Dermis blood vessel endothelial cell (primary cell): Measurements from ENCODE around the gene PCNX4. TPM values are rescaled to one million over a fixed set of nuclear protein-coding genes. Genes with fewer than 3 reads are reported as not detected.
A peak's percentile ranks its signal among the peaks of the same experiment; 100 is the strongest.
"Not testable (repeated sequence)": the region's sequence is repeated elsewhere in the genome, so short reads cannot be mapped to it uniquely, and the experiment has no call there.

ENCODE experiments used
- DNase-seq: peaks from one replicate; pipeline ENCODE4 v3.0.0; 2010
- total RNA-seq: library from RNA; depleted of rRNA; stranded (reverse); fragments of >200 nt; gene quantifications from 2 replicates; pipeline ENCODE4 v1.2.3, GENCODE V29; 2014

PCNX4 gene
- total RNA-seq: 87.1 and 87.8 TPM in 2 replicates

DNA sequence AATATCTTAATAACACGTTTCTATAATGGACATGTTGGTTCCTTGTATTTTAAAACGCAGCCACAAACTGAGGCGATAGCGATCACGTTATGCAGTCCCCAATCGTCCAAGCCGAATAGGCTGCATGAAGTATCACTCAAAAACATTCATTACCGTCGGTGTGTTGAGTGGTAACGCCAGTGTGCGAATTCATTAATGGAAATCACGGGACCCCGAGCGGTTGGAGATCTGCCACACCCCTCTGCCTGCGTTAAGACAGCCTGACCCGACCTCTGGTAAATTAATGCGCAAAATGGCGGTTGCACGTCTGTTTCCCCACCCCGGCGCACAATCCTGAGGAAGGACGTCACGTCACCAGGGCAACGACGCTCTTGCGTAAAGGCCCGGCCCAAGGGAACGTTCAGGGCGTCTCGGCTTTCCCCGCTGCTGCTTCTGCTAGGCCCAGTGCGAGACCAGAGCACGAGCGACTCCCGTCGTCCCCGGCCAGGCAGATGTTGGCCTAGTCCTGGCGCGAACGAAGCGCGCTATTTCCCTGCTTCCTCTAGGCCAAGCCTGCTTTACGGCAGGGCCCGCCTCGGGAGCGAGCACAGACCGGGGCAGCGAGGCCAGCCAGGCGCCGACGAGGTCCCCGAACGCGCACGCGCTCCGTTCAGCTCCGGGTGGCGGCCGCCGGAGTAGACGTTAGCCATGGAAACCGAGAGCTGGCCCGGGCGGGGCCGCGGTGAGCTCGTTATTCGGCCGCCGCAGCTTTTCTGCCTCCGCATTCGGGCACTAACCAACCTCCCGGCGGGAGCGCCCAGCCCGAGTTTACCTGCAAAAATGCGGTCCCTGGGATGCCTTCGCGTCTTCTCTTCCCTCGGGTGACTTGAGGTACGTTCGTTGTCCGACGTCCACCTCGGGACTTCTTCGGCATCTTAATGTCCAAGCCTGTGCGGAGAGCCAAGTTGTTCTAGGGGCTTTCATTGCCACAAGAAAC, at the start of gene PCNX4:
Gene PCNX4 (plus strand): TSS at position 374 of the 976 bp plus-strand sequence. CDS start 15,716 bp downstream, outside the sequence.
- DNase-seq: peak; percentile 100

DNA sequence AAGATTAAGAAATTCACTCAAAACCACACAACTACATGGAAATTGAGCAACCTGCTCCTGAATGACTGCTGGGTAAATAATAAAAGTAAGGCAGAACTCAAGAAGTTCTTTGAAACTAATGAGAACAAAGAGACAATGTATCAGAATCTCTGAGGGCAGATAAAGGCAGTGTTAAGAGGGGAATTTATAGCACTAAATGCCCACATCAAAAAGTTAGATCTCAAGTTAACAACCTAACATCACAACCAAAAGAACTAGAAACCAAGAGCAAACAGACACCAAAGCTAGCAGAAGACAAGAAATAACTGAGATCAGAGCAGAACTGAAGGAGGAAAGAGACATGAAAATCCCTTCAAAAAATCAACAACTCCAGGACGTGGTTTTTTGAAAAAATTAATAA, 43.7 kb upstream of the PCNX4 start:
- DNase-seq: not testable (repeated sequence)

DNA sequence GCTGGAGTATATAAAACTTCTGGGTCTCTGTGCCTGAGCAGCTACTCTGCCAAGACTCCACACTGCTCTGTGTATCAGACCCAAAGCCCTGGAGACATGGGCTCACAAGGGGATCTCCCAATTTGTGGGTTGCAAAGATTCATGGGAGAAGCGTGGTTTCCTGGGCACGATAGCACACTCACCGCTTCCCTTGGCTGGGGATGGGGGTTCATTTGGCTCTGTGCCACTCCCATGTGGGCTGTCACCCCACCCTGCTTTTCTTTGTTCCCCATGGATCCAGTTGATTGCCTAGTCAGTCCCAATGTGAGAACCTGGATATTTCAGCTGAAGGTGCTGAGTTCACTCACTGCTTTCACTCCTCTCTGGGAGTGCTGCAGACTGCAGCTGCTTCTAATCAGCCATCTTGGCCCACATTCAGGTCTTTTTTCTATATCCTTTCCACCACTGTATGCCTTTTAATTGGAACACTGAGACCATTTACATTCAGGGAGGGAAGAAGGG, 40.0 kb upstream of the PCNX4 start:
- no peak for DNase-seq

DNA sequence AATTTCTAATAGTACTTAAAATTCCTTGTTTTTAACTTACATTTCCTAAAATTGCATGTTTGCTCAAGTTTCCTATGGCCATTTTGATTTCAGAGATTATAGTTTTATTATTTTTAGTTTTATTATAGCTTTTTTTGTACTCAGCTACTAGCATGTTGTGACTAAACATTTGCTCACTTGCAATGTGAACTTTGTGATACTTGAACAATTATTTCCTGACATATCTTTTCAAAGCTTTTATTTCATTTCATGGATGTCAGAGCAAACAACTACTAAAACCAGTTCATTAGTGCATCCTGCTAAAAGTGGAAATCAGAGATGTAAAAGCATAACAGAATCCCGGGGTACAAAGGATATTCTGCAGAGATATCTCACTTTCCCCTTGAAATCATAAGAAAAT, 33.6 kb upstream of the PCNX4 start:
- DNase-seq: no peak

DNA sequence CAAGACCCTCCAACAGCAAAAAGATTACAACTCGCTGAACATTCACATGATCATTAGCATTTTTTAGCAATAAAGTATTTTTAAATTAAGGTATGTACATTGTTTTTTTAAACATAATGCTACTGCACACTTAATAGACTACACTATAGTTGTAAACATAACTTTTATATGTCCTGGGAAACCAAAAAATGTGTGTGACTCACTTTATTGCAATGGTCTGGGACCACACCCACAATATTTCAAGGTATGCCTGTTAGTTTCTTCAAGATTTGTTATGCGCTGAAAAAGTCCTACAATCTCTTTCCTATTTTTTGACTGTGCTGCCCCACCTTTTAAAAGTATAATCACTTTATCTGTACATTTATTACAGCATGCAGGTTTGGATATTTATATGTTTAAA, 30.4 kb upstream of the PCNX4 start:
- no peak for DNase-seq

DNA sequence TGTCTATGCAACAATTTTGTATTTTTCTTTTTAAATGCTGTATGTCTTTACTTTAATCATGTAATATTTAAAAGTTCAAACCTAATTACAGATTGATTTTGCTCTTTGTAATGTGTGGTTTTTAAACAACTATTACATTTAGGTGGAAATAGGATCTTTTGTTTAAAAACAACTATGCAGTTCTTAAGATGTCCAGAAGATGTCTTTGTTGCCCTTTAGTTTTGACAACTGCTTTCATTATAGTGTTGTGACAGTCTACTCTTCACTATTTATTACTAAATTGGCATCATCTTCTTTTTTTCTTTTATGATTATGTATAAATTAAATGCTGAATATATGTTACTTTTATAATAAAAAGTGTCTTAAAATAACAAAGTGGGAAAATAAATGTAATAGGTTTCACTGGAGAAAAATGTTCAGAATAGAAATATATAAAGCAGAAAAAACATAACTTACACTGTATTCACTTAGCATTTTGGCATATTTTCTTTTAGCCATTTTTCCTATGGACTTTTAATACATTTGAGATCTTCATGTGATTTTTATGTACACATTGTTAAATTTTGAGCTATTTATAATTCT, 27.1 kb upstream of the PCNX4 start:
- DNase-seq: peak; percentile 60

DNA sequence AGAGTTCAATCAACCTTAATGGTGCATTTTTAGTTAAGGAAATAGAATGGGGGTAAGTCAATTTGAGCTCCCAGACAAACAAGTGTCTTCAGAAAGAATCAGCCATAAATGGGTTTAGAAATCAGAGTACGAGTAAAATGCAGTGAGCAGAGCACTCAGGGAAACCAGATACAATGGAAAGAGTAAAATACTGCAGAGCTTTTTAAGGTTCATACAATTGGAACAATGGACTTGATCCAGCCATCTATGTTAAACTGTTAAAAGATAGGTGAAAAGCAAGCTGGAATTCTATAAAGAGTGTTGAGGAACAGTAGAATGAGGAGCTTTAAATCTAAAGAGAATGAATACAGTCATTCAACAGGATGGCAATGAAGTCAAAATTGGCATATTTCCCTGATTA, 23.8 kb upstream of the PCNX4 start:
- DNase-seq: no peak

DNA sequence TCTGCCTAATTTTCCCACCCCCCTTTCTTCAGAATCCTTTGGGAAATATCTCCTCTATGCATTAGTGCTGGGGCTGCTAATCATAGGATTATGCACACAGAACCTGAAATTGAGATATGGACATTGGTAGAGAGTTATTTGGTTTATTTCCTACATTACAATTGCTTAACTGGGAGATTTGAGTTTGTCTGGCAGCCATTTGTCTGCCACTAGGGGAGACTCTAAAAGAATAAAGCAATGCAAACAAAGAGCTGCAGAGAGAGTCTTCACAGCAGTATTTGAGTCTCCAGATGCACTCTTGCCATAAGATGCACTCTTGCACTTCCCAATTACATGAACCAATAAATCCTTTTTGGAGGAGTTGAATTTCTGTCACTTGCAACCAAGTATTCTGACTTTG, 12.0 kb upstream of the PCNX4 start:
- no peak for DNase-seq

DNA sequence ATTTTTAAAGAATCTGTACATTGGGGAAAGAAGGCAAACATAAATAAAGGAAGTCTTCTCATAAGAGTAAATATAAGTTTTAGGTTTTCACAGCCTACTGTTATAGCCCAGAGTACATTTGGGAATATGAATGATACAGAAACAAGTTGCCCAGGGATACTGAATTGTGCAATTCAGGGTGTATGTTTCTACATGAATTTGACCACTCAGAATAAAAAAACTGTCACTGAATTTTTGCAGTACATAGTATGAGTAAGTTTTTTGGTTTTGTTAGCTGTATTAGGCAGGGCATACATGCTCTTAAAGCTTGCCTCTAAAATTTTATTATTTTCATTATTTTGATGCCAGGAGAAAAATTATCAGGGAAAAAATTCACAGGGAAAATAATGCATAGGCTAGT, 6.6 kb upstream of the PCNX4 start:
- DNase-seq: no peak

DNA sequence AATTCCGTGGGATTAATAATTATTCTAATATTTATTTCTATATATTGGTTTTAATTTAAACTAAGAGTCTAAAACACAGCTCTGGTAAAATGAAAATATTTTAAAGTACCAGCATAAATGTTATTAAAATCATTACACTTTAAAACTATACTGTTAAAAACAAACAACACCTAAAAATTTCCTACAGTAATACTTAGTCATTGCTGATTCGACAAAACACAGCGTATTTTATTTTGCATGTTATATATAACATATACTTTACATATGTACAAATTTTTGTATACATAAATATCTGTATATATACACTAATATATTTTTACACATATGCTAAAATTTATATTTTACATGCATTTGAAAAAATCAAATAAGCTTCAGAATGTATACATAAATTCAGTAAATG, 6.0 kb upstream of the PCNX4 start:
- no peak for DNase-seq

DNA sequence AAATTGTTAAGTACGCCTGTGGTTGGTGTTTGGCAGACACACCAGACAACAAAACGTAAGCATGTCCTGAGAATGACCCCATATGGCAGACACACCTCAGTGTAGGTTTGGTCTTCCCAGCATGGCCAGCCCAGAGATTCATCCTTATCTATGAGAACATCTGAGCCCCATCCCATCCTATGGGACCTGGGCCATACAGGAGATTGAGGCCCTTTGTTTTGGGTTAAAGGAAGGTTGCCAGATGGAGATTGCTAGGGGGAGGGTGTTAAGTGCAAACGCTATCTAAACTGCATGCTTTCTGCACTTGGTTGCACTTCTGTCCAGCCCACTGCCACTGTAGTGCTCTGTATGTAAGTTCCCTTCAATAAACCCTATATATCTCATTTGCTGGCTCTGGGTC, 4.1 kb upstream of the PCNX4 start:
- DNase-seq: no peak

DNA sequence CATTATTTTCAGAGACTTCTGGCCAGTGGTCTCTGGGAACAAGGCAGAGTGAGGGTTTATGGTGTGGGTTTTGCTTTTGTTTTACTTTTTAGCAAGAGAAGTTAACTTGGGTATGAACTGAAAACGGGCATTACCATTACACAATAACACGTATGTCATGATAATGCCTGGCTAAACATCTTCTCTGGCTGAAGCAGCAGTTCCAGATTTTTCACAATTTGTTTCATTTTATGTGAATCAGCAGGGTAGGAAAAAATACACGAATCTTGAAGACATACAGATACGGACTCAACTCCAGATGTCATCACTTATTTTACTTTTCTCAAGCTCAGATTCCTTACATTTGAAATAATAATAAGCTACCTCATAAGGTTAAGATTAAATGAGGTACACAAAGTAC, 2.5 kb upstream of the PCNX4 start:
- no peak for DNase-seq

DNA sequence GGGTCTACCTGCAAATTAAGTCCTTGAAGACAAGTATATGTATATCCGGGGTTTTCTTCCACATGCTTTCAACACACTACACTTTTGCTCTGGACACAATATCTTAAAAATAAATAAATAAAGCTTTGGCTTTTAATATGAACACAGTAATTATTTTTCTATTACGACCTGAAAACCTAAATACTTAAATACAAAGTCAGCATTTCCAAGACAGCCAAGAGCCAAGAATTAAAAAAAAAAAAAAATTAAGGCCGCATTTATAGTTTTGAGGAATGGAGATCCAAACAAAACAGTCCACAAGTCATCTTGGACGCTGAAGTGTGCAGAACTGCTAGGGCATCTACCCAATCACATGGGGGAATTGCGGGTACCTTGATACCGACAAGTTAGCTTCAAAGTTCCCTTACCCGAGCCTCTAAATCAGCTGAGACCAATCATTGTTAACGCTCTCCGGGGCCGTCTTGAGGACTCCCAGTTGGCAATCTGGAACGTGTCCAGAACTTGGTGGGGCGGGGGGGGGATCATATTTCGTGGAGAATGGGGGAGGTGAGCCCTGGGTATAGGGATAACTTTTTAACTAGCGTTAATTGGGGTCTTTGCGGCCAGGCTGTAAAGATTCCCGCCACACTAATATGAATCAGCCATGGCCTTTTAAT, 731 bp upstream of the PCNX4 start:
- peak; percentile 80 for DNase-seq

DNA sequence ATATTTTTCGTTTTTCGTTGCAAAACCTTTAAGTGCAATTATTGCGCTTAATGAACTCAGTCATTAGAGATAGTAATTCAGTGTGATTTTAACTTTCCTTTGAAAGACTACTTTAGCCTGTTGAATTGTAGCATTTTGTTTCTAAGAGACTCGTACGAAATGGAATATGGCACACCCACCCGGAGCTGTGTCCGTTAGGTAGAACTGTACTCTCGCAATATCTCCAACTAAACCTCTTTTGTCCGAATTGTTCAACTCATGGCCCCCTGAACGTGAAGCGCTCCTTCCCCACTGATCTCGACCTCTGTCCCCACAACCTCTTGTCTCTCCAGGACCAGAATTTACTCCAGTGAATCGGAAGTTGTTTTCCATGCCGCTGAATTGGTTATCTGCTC, 800 bp downstream of the PCNX4 start:
- DNase-seq: peak; percentile 64

DNA sequence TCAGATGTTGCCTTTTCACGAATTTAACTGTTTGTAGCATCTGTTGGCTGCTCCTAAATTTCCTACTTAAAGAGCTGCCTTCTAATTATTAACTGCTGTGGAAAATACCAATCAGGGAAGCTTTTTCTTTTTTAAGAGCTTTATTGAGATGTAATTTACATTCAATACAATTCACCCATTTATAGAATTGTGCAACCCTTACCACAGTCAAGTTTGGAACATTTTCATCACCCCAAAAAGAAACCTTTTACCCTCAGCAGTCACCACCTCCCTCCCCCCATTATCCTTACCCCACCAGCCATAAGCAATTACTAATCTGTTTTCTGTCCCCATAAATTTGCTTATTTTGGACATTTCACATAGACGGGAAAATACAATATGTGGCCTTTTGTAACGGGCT, 1.4 kb downstream of the PCNX4 start:
- no peak for DNase-seq

DNA sequence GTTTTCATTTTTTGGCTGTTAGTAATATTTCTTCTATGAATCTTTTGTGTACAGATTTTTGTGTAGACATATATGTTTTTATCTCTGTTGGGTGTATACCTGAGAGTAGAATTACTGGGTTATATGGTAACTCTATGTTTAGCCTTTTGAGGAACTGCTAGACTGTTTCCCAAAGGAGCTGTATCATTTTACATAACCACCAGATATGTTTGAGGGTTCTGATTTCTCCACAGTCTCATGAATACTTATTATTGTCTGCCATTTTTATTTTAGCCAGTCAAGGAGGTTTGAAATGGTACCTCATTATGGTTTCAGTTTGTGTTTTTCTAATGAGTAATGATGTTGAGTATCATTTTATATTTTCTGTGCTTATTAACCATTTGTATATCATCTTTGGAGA, 1.9 kb downstream of the PCNX4 start:
- no peak for DNase-seq

DNA sequence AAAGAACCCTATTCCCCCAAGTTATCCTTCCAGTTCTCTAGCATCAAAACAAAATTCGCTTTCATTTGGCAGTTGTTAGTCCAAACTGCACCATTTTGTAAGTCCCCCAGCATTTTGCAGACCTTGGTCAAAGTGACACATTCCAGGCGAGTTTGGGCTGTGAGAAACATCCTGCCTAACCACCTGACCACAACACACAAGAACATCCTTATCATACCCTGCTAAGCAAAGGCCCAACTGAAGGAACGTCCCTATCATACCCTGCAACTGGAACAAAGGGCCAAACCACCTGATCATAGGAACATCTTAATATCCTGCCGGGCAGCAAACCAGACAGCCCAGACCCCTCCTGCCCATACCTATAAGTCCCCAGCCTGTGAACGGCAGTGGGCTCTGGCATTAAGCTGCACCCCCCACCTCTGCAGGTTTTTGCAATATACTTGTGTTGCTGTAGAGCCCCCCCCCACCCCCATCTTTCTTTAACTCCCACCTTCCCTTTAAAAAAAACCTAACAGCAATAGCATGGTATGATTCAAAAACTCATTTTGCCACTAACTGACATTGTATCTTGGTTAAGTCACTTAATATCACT, 2.7 kb downstream of the PCNX4 start:
- peak; percentile 70 for DNase-seq

DNA sequence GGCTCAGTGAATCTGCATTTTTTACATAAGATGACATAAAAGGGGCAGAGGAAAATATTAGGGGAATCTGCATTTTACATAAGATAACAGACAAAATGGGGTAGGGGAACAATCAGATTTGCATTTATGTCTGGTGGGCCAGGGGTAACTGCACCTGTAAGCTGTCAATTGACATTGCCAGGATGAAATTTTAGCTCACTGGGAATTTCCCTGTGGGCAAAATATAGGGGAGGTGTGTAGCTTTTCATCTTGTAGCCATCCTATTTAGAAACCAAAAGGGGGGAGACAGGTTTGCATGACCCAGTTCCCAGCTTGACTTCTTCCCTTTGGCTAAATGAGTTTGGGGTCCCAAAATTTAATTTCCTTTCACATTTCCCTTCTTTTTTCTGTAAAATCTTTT, 3.5 kb downstream of the PCNX4 start:
- no peak for DNase-seq

DNA sequence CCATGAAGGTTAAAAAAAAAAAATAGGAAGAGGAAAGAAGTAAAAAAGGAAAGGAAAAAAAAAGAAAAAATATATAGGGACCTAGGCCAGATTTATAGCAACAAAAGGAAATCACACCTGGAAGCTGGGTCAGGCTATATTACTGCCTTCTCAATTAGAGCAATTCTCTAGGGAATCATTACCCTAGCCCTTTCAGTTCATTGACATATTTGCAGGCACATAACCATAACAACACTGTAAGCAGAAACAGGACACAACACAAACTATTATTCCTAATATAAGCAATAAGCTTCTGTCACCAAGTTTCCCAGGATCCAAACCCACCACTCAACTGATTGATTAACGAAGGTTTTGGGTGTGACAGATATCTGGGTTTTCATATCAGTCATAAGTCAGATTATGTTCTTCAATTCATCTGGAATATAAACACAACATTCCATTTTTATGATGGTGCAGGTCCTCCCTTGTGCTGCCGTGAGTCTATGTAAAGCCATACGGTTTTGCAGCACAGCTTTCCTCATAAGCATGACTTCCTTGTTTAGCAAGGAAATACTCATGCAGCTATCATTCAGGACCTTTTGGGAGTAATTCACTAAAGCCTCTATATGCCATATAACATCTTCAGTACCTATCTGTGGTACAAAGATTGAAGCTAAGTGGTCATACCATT, 4.2 kb downstream of the PCNX4 start:
- DNase-seq: peak; percentile 53

DNA sequence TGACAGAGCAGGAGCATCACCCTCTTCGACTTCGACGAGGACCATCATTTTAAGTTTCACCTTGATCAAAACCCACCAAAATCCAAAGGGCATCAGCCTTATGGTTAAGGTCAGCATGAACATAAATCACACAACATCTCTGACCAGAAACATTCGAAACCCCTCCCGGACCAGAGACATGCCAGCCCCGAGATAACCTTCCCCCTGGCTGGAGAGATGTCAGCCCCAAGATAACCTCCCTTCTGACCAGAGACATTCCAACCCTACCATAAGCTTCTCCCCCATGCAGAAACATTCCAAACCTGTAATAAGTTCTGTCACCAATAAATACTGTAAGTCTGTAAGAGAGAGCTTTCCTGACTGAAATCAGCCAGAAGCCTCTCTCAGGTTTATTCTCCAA, 6.3 kb downstream of the PCNX4 start:
- no peak for DNase-seq

DNA sequence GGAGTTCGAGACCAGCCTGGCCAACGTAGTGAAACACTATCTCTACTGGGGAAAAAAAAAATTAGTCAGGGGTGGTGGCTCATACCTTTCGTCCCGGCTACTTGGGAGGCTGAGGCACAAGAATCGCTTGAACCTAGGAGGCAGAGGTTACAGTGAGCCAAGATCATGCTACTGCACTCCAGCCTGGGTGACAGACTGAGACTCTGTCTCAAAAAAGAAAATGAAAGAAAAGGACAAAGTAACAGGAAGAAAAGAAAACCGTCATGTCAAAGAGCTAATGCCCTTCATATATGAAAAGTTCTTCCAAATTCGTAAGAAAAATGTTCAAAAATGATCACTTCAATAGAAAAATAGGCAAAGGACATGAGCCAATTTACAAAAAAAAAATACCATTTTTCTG, 8.1 kb downstream of the PCNX4 start:
- DNase-seq: not testable (repeated sequence)

DNA sequence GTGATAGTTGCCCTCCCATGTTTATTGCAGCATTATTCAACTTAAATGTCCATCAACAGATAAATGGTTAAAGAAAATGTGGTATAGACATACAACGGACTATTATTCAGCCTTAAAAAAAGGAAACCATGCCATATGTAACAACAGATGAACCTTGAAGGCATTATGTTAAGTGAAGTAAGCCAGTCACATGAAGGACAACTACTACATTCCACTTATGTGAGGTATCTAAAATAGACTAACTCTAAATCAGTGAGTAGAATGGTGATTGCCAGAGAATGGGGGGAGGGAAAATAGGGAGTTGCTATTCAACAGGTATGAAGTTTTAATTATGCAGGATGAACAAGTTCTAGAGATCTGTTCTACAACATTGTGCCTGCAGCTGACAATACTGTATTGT, 10.1 kb downstream of the PCNX4 start:
- DNase-seq: no peak

DNA sequence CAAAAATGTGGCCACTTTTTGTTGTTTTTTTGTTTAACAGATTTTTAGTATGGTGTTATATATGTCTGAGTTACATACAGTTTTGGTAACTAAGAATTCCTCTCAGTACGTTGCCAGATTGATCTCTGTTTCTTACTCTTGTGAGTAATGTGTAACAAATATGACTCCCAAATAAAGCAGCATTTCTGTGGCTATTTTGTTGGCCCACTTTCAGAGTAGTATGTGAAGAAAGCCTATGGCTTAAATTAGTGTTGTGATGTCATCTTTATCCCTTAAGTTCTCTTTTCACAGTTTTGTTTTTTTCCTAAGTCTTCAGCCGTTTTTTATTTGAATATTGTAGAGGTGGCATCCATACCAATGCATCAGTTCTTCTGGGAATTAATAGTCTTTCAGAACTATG, 10.7 kb downstream of the PCNX4 start:
- DNase-seq: no peak
